CD4-positive, CD25-positive, alpha-beta regulatory T cell (primary cell): ENCODE data around the gene DIP2B. TPM values are rescaled to one million over a fixed set of nuclear protein-coding genes. Genes with fewer than 3 reads are reported as not detected.
A peak's percentile ranks its signal among the peaks of the same experiment; 100 is the strongest.

Experiments used
- ATAC-seq, 2 donors: fragments of 150-1000 bp; cut with Tn5 transposase; one replicate each; pipeline ENCODE4 v1.10.0; 2021; ENCODE audit warnings: low read depth in 2 of 2, moderate number of reproducible peaks in 2 of 2, moderate library complexity in 1 of 2
- DNase-seq, 3 donors: peaks; one replicate each; pipeline versions ENCODE4 v3.0.0 to v3.0.0-alpha.2; 2012 to 2022; ENCODE audit warnings: mixed read lengths in 1 of 3
- H3K27ac ChIP-seq: one replicate; pipeline ENCODE4 v1.7.0; 2013; ENCODE audit warnings: mild to moderate bottlenecking, low read length; ENCODE audit not compliant: insufficient read depth, poor library complexity, severe bottlenecking
- H3K27me3 ChIP-seq: one replicate; pipeline ENCODE4 v1.7.0; 2013; ENCODE audit warnings: low read length; ENCODE audit not compliant: control insufficient read depth, insufficient read depth
- H3K36me3 ChIP-seq: one replicate; pipeline ENCODE4 v1.7.0; 2013; ENCODE audit warnings: mild to moderate bottlenecking, low read length, moderate library complexity; ENCODE audit not compliant: control insufficient read depth, insufficient read depth
- H3K4me1 ChIP-seq: 2 replicates; pipeline ENCODE4 v1.7.0; 2013; ENCODE audit warnings: mild to moderate bottlenecking, low read length; ENCODE audit not compliant: insufficient read depth, control insufficient read depth, poor library complexity, severe bottlenecking
- H3K4me3 ChIP-seq: one replicate; pipeline ENCODE4 v1.7.0; 2013; ENCODE audit warnings: low read depth, mild to moderate bottlenecking, low read length, moderate library complexity
- H3K9me3 ChIP-seq, 2 experiments: 1 replicate in 1 of 2; 2 replicates in 1 of 2; pipeline ENCODE4 v1.7.0; 2013; ENCODE audit warnings: low read length in 2 of 2, mild to moderate bottlenecking in 1 of 2, moderate library complexity in 1 of 2; ENCODE audit not compliant: control insufficient read depth in 2 of 2
- H3K27ac Mint-ChIP-seq, 3 donors: one replicate each; pipeline ENCODE4 v1.8.0; 2020 to 2022; ENCODE audit warnings: mild to moderate bottlenecking in 3 of 3, mixed read lengths in 3 of 3, moderate library complexity in 2 of 3
- H3K27me3 Mint-ChIP-seq: one replicate; pipeline ENCODE4 v1.8.0; 2022; ENCODE audit warnings: mild to moderate bottlenecking, mixed read lengths
- H3K36me3 Mint-ChIP-seq: one replicate; pipeline ENCODE4 v1.8.0; 2020; ENCODE audit warnings: mixed read lengths
- H3K4me1 Mint-ChIP-seq, 4 donors: one replicate each; pipeline ENCODE4 v1.8.0; 2020 to 2022; ENCODE audit warnings: mixed read lengths in 4 of 4, mild to moderate bottlenecking in 1 of 4
- H3K4me3 Mint-ChIP-seq, 4 donors: one replicate each; pipeline ENCODE4 v1.8.0; 2020 to 2022; ENCODE audit warnings: mild to moderate bottlenecking in 4 of 4, mixed read lengths in 4 of 4, moderate library complexity in 3 of 4
- H3K9me3 Mint-ChIP-seq, 7 donors: one replicate each; pipeline ENCODE4 v1.8.0; 2020 to 2022; ENCODE audit warnings: mixed read lengths in 7 of 7, mild to moderate bottlenecking in 3 of 7, moderate library complexity in 2 of 7
- polyA plus RNA-seq, 4 donors: library from polyadenylated mRNA; unstranded; fragments of 300-500 nt; fragmentation: Illumina TruSeq; gene quantifications; one replicate each; pipeline ENCODE4 v1.2.3, GENCODE V29; 2021
- total RNA-seq: library from RNA; stranded (reverse); gene quantifications from one replicate; pipeline ENCODE4 v1.2.3, GENCODE V29; 2022

The DIP2B gene
- total and polyA plus RNA-seq, 5 donors from 2014 or later, result 12.2 to 47.5 (median 15.2) TPM

GRCh38 chr12:50598321-50598862 lies 93.6 kb downstream of the DIP2B start:
- no peak for ATAC-seq
- DNase-seq, result no peak
- no peaks in the 10 kb centered on the region for H3K27me3 Mint-ChIP-seq
- H3K4me3 Mint-ChIP-seq, result peak overlapping the region in 3 of 4 donors; percentile 3 to 52 (median 46)
- H3K36me3 ChIP-seq, result no peaks in the 10 kb centered on the region
- H3K36me3 Mint-ChIP-seq, result peaks cover 12% of the 10 kb centered on the region
- peak overlapping the region in 2 of 3 donors; percentile 27 to 51 for H3K27ac Mint-ChIP-seq
- no peak overlapping the region for H3K4me3 ChIP-seq
- no peaks in the 10 kb centered on the region for H3K27me3 ChIP-seq
- peaks cover 16 to 63% (median 44%) of the 10 kb centered on the region in 4 donors for H3K4me1 Mint-ChIP-seq
- no peak overlapping the region for H3K27ac ChIP-seq
- H3K9me3 Mint-ChIP-seq, result no peaks in the 10 kb centered on the region
- no peaks in the 10 kb centered on the region for H3K9me3 ChIP-seq
- peaks cover 12% of the 10 kb centered on the region for H3K4me1 ChIP-seq

GRCh38 chr12:50599366-50600095 lies 94.7 kb downstream of the DIP2B start:
- H3K4me3 Mint-ChIP-seq, result peak overlapping the region in 1 of 4 donors; percentile 50
- no peak for ATAC-seq

GRCh38 chr12:50600364-50600763 lies 95.6 kb downstream of the DIP2B start:
- ATAC-seq (no peak), DNase-seq (no peak)
- Mint-ChIP-seq H3K4me1 (peaks cover 16 to 60% (median 44%) of the 10 kb centered on the region in 4 donors), H3K36me3 (peaks cover 15% of the 10 kb centered on the region), H3K27me3 (no peaks in the 10 kb centered on the region), H3K4me3 (no peak overlapping the region), H3K9me3 (no peaks in the 10 kb centered on the region), H3K27ac (peak overlapping the region in 1 of 3 donors; percentile 28)
- H3K9me3 ChIP-seq, result no peaks in the 10 kb centered on the region
- H3K27me3 ChIP-seq, result no peaks in the 10 kb centered on the region
- H3K4me3 ChIP-seq, result no peak overlapping the region
- H3K27ac ChIP-seq, result no peak overlapping the region
- H3K4me1 ChIP-seq, result peaks cover 12% of the 10 kb centered on the region
- no peaks in the 10 kb centered on the region for H3K36me3 ChIP-seq

More at GRCh38 chr12:50599366-50600095, 94.7 kb downstream of the DIP2B start:
- Histone ChIP-seq H3K9me3 (no peaks in the 10 kb centered on the region), H3K36me3 (no peaks in the 10 kb centered on the region), H3K27ac (no peak overlapping the region), H3K27me3 (no peaks in the 10 kb centered on the region), H3K4me1 (peaks cover 12% of the 10 kb centered on the region), H3K4me3 (no peak overlapping the region)
- Mint-ChIP-seq H3K9me3 (no peaks in the 10 kb centered on the region), H3K4me1 (peaks cover 16 to 63% (median 42%) of the 10 kb centered on the region in 4 donors), H3K27ac (peak overlapping the region in 1 of 3 donors; percentile 32), H3K27me3 (no peaks in the 10 kb centered on the region), H3K36me3 (peaks cover 12% of the 10 kb centered on the region)
- no peak for DNase-seq

GRCh38 chr12:50603817-50604639 lies 99.2 kb downstream of the DIP2B start:
- DNase-seq (no peak), ATAC-seq (no peak)
- Mint-ChIP-seq H3K4me1 (peaks cover 13 to 56% (median 38%) of the 10 kb centered on the region in 4 donors), H3K9me3 (no peaks in the 10 kb centered on the region), H3K36me3 (peaks cover 23% of the 10 kb centered on the region), H3K27me3 (no peaks in the 10 kb centered on the region), H3K27ac (no peak overlapping the region), H3K4me3 (no peak overlapping the region)
- H3K27ac ChIP-seq, result no peak overlapping the region
- no peak overlapping the region for H3K4me3 ChIP-seq
- H3K9me3 ChIP-seq, result no peaks in the 10 kb centered on the region
- H3K4me1 ChIP-seq, result no peaks in the 10 kb centered on the region
- no peaks in the 10 kb centered on the region for H3K36me3 ChIP-seq
- H3K27me3 ChIP-seq, result no peaks in the 10 kb centered on the region

- no peaks in the 10 kb centered on the region for H3K9me3 ChIP-seq
Measured at GRCh38 chr12:50604640-50604920, 99.8 kb downstream of the DIP2B start.

GRCh38 chr12:50606675-50607375 lies 102.0 kb downstream of the DIP2B start:
- Mint-ChIP-seq H3K4me3 (no peak overlapping the region), H3K27ac (no peak overlapping the region), H3K27me3 (no peaks in the 10 kb centered on the region), H3K36me3 (peaks cover 26% of the 10 kb centered on the region), H3K4me1 (peaks cover 7 to 48% (median 32%) of the 10 kb centered on the region in 4 donors), H3K9me3 (peaks cover 0 to 1% (median 0%) of the 10 kb centered on the region in 7 donors)
- no peak overlapping the region for H3K27ac ChIP-seq
- no peaks in the 10 kb centered on the region for H3K4me1 ChIP-seq
- H3K36me3 ChIP-seq, result peaks cover 4% of the 10 kb centered on the region
- no peak for DNase-seq
- H3K27me3 ChIP-seq, result no peaks in the 10 kb centered on the region
- no peak for ATAC-seq
- no peaks in the 10 kb centered on the region for H3K9me3 ChIP-seq
- H3K4me3 ChIP-seq, result no peak overlapping the region

More at GRCh38 chr12:50604640-50604920, 99.8 kb downstream of the DIP2B start:
- Mint-ChIP-seq H3K27ac (no peak overlapping the region), H3K4me1 (peaks cover 13 to 57% (median 41%) of the 10 kb centered on the region in 4 donors), H3K9me3 (peaks cover 0 to 1% (median 0%) of the 10 kb centered on the region in 7 donors), H3K27me3 (no peaks in the 10 kb centered on the region), H3K36me3 (peaks cover 27% of the 10 kb centered on the region), H3K4me3 (no peak overlapping the region)
- H3K4me3 ChIP-seq, result no peak overlapping the region
- H3K4me1 ChIP-seq, result no peaks in the 10 kb centered on the region
- no peaks in the 10 kb centered on the region for H3K27me3 ChIP-seq
- DNase-seq, result no peak
- ATAC-seq, result no peak
- H3K27ac ChIP-seq, result no peak overlapping the region
- no peaks in the 10 kb centered on the region for H3K36me3 ChIP-seq

- DNase-seq (no peak), ATAC-seq (no peak)
- H3K4me1 Mint-ChIP-seq, result peaks cover 5 to 39% (median 26%) of the 10 kb centered on the region in 4 donors
- H3K27ac Mint-ChIP-seq, result no peak overlapping the region
- Histone ChIP-seq H3K27me3 (no peaks in the 10 kb centered on the region), H3K4me3 (no peak overlapping the region), H3K9me3 (no peaks in the 10 kb centered on the region), H3K36me3 (peaks cover 6% of the 10 kb centered on the region), H3K4me1 (no peaks in the 10 kb centered on the region), H3K27ac (no peak overlapping the region)
- H3K9me3 Mint-ChIP-seq, result peaks cover 0 to 1% (median 0%) of the 10 kb centered on the region in 7 donors
- H3K27me3 Mint-ChIP-seq, result no peaks in the 10 kb centered on the region
- peak overlapping the region in 1 of 4 donors; percentile 72 for H3K4me3 Mint-ChIP-seq
- peaks cover 27% of the 10 kb centered on the region for H3K36me3 Mint-ChIP-seq
Measured at GRCh38 chr12:50609292-50609874, 104.6 kb downstream of the DIP2B start.
